Measurements from ENCODE around the gene PRPF19. TPM values are rescaled to one million over a fixed set of nuclear protein-coding genes. Genes with fewer than 3 reads are reported as not detected.

PRPF19 gene
- total and polyA plus RNA-seq, 10 of the 15 experiments (the other 5 are each of a cell fraction or from before 2014, with no cell fraction given) = 8.7 to 170 (median 61.3) TPM

GRCh38 chr11:60918251-60918938, 12.0 kb upstream of the PRPF19 start:
- WGBS (ENCODE audit: insufficient coverage, insufficient replicate concordance, low lambda C conversion rate, missing lambda C conversion rate) = 93% methylated on average over 4 of the region's 4 CpGs
- Histone ChIP-seq H3K4me2 (ENCODE audit: control insufficient read depth, insufficient read depth) (no peak overlapping the region), H3K9me3 (replicated peaks; ENCODE audit: control insufficient read depth, insufficient read depth, low read length) (no peaks in the 10 kb centered on the region), H2AFZ (ENCODE audit: control insufficient read depth, low read depth, low read length) (no peak overlapping the region), H4K20me1 (ENCODE audit: control insufficient read depth, insufficient read depth) (no peaks in the 10 kb centered on the region), H3K79me2 (ENCODE audit: control insufficient read depth, insufficient read depth, low read length) (peaks cover 38% of the 10 kb centered on the region), H3K4me1 (ENCODE audit: control insufficient read depth, insufficient read depth, low read length) (peaks cover 25% of the 10 kb centered on the region), H3K4me3 (no peak overlapping the region), H3K27me3 (replicated peaks in 1 of 2; ENCODE audit: control insufficient read depth in 2 of 2, insufficient read depth in 2 of 2, low read length in 1 of 2) (no peaks in the 10 kb centered on the region), H3K27ac (ENCODE audit: control insufficient read depth, insufficient read depth) (no peak overlapping the region), H3K36me3 (ENCODE audit: control insufficient read depth in 2 of 2, insufficient read depth in 2 of 2, low read length in 1 of 2) (peaks cover 17 to 21% of the 10 kb centered on the region in 2 experiments), H3K9ac (ENCODE audit: control insufficient read depth, insufficient read depth, low read length) (no peak overlapping the region)
- ChIA-PET RAD21 (ENCODE audit: unreplicated experiment) (interaction anchor here (0.7 to 1.7 kb wide), 4 partner anchors 8 to 123 kb away, joined by 3 to 5 read pairs (median 4); no protein-coding TSS in a partner anchor), POLR2A (interaction anchor here (0.7 to 1.3 kb wide), 2 partner anchors 23 to 73 kb away, joined by 3 to 4 read pairs; no protein-coding TSS in a partner anchor), SMC1A (ENCODE audit: uncharacterized antibody, unreplicated experiment) (interaction anchor here (0.8 to 3.3 kb wide), 9 partner anchors 13 to 154 kb away, joined by 3 to 29 read pairs (median 3); partner anchors contain the start of gene CD6), CTCF (interaction anchor here (0.6 to 2.4 kb wide), 7 partner anchors 12 to 87 kb away, joined by 4 to 8 read pairs (median 6); no protein-coding TSS in a partner anchor)
- DNase-seq (ENCODE audit: low read depth, low spot score) (no peak), ATAC-seq (no peak), FAIRE-seq (no peak)
- intact Hi-C loops (cut with micrococcal nuclease; ENCODE audit: unreplicated experiment) (no loop called here), in situ Hi-C loops (cut with MboI) (no loop called here)
- TF ChIP-seq ZBTB40 (IDR thresholded peaks at IDR 0.05; ENCODE audit: borderline replicate concordance) (no peak), ZBTB11 (CRISPR knock-in tag; IDR thresholded peaks at IDR 0.05) (no peak), POLR2AphosphoS2 (IDR thresholded peaks at IDR 0.05; ENCODE audit: low read depth, low read length) (no peak), MTA2 (IDR thresholded peaks at IDR 0.05; ENCODE audit: low read depth) (no peak), ETV6 (conservative IDR thresholded peaks at IDR 0.05 in 1 of 2, IDR thresholded peaks at IDR 0.05 in 1 of 2; ENCODE audit: borderline replicate concordance in 1 of 2, low read depth in 1 of 2) (no peak)
- no TSS peak for BruUV-seq (replicated peaks)

Data from GM12878 (cell line).